Fibroblast of lung (primary cell): ENCODE data around the gene STOX2. TPM values are rescaled to one million over a fixed set of nuclear protein-coding genes. Genes with fewer than 3 reads are reported as not detected.

ENCODE experiments used
- DNase-seq, 2 donors: peaks; one replicate each; pipeline versions ENCODE4 v3.0.0 to v3.0.0-alpha.2; 2010; ENCODE audit warnings: low read depth in 2 of 2
- H2AFZ ChIP-seq: 2 replicates; pipeline ENCODE4 v1.5.1; 2012; ENCODE audit warnings: low read length, control low read depth, inconsistent platforms
- H3K27ac ChIP-seq: 2 replicates; pipeline ENCODE4 v1.5.1; 2011; ENCODE audit warnings: low read length, control low read depth; ENCODE audit not compliant: insufficient read depth
- H3K27me3 ChIP-seq: 2 replicates; pipeline ENCODE4 v1.5.1; 2011; ENCODE audit warnings: mild to moderate bottlenecking, low read length; ENCODE audit not compliant: control insufficient read depth, insufficient read depth
- H3K36me3 ChIP-seq: 2 replicates; pipeline ENCODE4 v1.5.1; 2011; ENCODE audit warnings: low read length; ENCODE audit not compliant: control insufficient read depth, insufficient read depth
- H3K4me1 ChIP-seq: 2 replicates; pipeline ENCODE4 v1.5.1; 2011; ENCODE audit warnings: low read length; ENCODE audit not compliant: control insufficient read depth, insufficient read depth; ENCODE audit errors: extremely low read depth
- H3K4me2 ChIP-seq: 2 replicates; pipeline ENCODE4 v1.5.1; 2011; ENCODE audit warnings: low read length, control low read depth; ENCODE audit not compliant: insufficient read depth; ENCODE audit errors: extremely low read depth
- H3K4me3 ChIP-seq, 4 experiments: fragments of 200-600 bp in 1 of 4; sonication (generic) in 1 of 4; replicated peaks in 1 of 4; 2 replicates each; pipeline ENCODE4 v1.5.1; 2011 to 2016; ENCODE audit warnings: low read length in 4 of 4, low read depth in 3 of 4, mild to moderate bottlenecking in 3 of 4, control low read depth in 2 of 4, inconsistent platforms in 1 of 4, mixed read lengths in 1 of 4; ENCODE audit not compliant: insufficient read depth in 1 of 4; ENCODE audit errors: control extremely low read depth in 1 of 4
- H3K79me2 ChIP-seq: 2 replicates; pipeline ENCODE4 v1.5.1; 2012; ENCODE audit warnings: mild to moderate bottlenecking, low read length, inconsistent platforms; ENCODE audit not compliant: control insufficient read depth, insufficient read depth
- H3K9ac ChIP-seq: 2 replicates; pipeline ENCODE4 v1.5.1; 2011; ENCODE audit warnings: mild to moderate bottlenecking, low read length, control low read depth; ENCODE audit not compliant: insufficient read depth
- H3K9me3 ChIP-seq: 2 replicates; pipeline ENCODE4 v1.5.1; 2012; ENCODE audit warnings: low read depth, low read length; ENCODE audit not compliant: control insufficient read depth, insufficient read depth
- H4K20me1 ChIP-seq: 2 replicates; pipeline ENCODE4 v1.5.1; 2011; ENCODE audit warnings: low read length; ENCODE audit not compliant: control insufficient read depth, insufficient read depth; ENCODE audit errors: extremely low read depth
- EZH2 ChIP-seq: IDR thresholded peaks from 2 replicates; pipeline ENCODE4 v1.5.1; 2012; ENCODE audit warnings: low read length, control low read depth, mild to moderate bottlenecking; ENCODE audit errors: missing control alignments
- polyA plus RNA-seq, 2 donors: library from polyadenylated mRNA; depleted of rRNA in 1 of 2; stranded (reverse) in 1 of 2; unstranded in 1 of 2; fragments of >200 nt; gene quantifications; 2 replicates each; pipeline ENCODE4 v1.2.1, GENCODE V29; 2011 to 2012; ENCODE audit warnings: missing spikeins in 1 of 2
- total RNA-seq: library from RNA; depleted of rRNA; stranded (reverse); fragments of >200 nt; gene quantifications from 2 replicates; pipeline ENCODE4 v1.2.1, GENCODE V29; 2014
- TF ChIP-seq, protein P1 (sequence below), 2 donors: IDR thresholded peaks in 1 of 2; conservative IDR thresholded peaks in 1 of 2; 1 replicate in 1 of 2; 2 replicates in 1 of 2; pipeline ENCODE4 v1.5.1; 2011 to 2012; ENCODE audit warnings: low read length in 2 of 2, control low read depth in 1 of 2, inconsistent platforms in 1 of 2, low read depth in 1 of 2, mild to moderate bottlenecking in 1 of 2

The STOX2 gene
- total and polyA plus RNA-seq, 2 donors (not counting 1 experiment from before 2014, with no cell fraction given): 0.66 to 3.3 TPM

DNA sequence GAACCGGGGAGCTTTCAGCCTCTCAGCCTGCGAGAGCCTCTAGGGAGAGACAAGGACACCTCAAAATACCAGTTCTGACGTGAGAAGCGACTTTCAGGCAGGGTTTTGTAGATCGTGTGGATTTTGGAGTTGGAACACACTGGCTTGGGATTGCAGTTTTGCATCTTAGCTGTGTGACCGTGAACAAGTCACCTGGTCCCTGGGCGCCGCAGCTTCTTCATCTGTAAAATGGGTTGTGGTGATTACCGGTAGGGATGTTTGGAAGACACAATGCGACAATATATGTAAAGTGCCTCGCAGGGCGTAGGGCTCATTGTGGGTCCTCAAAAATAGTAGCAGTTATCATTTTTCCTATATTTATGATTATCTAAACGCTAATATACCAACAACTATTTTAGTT, 43.7 kb upstream of the STOX2 start:
- no peak overlapping the region for H3K4me2 ChIP-seq
- H3K4me3 ChIP-seq: no peak overlapping the region
- no peaks in the 10 kb centered on the region for H3K4me1 ChIP-seq
- no peak for TF ChIP-seq EZH2
- TF ChIP-seq, protein P1, sequence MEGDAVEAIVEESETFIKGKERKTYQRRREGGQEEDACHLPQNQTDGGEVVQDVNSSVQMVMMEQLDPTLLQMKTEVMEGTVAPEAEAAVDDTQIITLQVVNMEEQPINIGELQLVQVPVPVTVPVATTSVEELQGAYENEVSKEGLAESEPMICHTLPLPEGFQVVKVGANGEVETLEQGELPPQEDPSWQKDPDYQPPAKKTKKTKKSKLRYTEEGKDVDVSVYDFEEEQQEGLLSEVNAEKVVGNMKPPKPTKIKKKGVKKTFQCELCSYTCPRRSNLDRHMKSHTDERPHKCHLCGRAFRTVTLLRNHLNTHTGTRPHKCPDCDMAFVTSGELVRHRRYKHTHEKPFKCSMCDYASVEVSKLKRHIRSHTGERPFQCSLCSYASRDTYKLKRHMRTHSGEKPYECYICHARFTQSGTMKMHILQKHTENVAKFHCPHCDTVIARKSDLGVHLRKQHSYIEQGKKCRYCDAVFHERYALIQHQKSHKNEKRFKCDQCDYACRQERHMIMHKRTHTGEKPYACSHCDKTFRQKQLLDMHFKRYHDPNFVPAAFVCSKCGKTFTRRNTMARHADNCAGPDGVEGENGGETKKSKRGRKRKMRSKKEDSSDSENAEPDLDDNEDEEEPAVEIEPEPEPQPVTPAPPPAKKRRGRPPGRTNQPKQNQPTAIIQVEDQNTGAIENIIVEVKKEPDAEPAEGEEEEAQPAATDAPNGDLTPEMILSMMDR (conservative IDR thresholded peaks at IDR 0.05 in 1 of 2, IDR thresholded peaks at IDR 0.05 in 1 of 2; ENCODE audit: low read depth in 1 of 2, low read length in 2 of 2): no peak
- H3K27me3 ChIP-seq: no peaks in the 10 kb centered on the region
- H3K9ac ChIP-seq: no peak overlapping the region
- H3K27ac ChIP-seq: no peak overlapping the region
- H2AFZ ChIP-seq: no peak overlapping the region
- no peak for DNase-seq
- H3K9me3 ChIP-seq: no peaks in the 10 kb centered on the region
- no peaks in the 10 kb centered on the region for H4K20me1 ChIP-seq
- H3K79me2 ChIP-seq: no peaks in the 10 kb centered on the region
- H3K36me3 ChIP-seq: no peaks in the 10 kb centered on the region

DNA sequence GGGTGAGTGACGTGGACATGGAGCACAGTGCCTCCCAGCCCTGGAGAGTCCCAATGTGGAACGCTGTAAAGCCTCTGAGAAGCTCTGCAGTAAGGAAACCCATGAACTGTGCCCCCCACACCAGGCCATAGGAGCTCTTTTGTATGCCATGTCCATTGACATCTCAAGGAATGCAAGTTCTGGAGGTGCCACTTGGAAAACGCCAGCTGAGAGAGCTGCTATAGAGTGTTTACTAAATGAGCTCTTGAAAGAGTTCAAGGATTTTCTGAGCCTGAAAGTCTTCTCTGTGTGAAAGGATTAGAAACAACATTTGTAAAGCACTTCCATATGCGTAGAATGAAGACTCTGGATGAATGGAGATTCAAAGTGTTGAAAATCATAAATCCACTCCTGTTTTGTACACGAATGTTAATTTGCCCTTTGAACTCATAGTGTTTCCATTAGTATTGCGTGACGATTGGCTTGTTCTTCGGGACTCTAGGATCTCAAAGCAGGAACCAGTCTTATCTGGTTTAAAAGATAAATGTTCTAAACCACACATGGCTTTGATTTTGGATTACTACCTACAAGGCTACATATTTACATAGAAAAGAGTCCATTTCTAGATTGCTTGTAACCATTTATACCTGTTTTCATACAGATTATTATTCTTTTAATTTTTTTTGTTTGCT, 41.8 kb upstream of the STOX2 start:
- H3K4me3 ChIP-seq: no peak overlapping the region
- TF ChIP-seq, protein P1 (conservative IDR thresholded peaks at IDR 0.05 in 1 of 2, IDR thresholded peaks at IDR 0.05 in 1 of 2; ENCODE audit: low read depth in 1 of 2, low read length in 2 of 2): no peak
- no peak for TF ChIP-seq EZH2
- no peaks in the 10 kb centered on the region for H3K9me3 ChIP-seq
- H3K4me1 ChIP-seq: no peaks in the 10 kb centered on the region
- H3K9ac ChIP-seq: no peak overlapping the region
- H2AFZ ChIP-seq: no peak overlapping the region
- no peaks in the 10 kb centered on the region for H3K36me3 ChIP-seq
- no peak for DNase-seq
- H3K27ac ChIP-seq: no peak overlapping the region
- no peaks in the 10 kb centered on the region for H3K27me3 ChIP-seq
- H4K20me1 ChIP-seq: no peaks in the 10 kb centered on the region
- no peaks in the 10 kb centered on the region for H3K79me2 ChIP-seq
- H3K4me2 ChIP-seq: no peak overlapping the region

DNA sequence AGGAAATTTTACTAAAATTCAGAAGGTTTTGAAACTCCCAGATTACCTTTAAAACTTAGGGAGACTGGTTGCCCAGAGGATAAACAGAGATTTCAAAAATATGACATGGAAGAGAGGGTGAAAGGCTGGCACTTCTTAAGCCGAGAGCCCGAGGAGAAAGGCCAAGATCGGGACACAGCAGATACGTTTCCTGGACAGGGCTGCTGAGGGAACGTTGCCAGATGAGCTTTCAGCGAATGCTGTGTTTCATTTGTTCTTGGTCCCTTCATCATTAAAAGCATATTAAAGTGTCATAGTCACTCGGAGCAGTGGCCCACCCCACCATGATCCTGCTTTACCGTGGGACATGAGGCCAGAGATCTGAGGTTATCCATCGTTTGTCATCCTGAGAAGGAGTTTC, 37.9 kb upstream of the STOX2 start:
- Histone ChIP-seq H3K4me1 (no peaks in the 10 kb centered on the region), H3K4me2 (no peak overlapping the region), H3K9ac (no peak overlapping the region), H3K79me2 (no peaks in the 10 kb centered on the region), H3K4me3 (no peak overlapping the region), H3K27ac (no peak overlapping the region), H2AFZ (no peak overlapping the region), H3K27me3 (no peaks in the 10 kb centered on the region), H3K9me3 (no peaks in the 10 kb centered on the region), H3K36me3 (no peaks in the 10 kb centered on the region), H4K20me1 (no peaks in the 10 kb centered on the region)
- DNase-seq: no peak
- TF ChIP-seq EZH2: no peak
- TF ChIP-seq, protein P1 (conservative IDR thresholded peaks at IDR 0.05 in 1 of 2, IDR thresholded peaks at IDR 0.05 in 1 of 2; ENCODE audit: low read depth in 1 of 2, low read length in 2 of 2): no peak
